ENCODE data around the gene HEXD.
"Not testable (repeated sequence)": the region's sequence is repeated elsewhere in the genome, so short reads cannot be mapped to it uniquely, and the experiment has no call there.

The HEXD gene

GRCh38 chr17:82450357-82451106 is 32.4 kb downstream of the HEXD start, which contains the start of gene CYBC1:
Gene CYBC1, minus strand, starts transcription at chr17:82450752. Its CDS starts 1,498 bp downstream, at chr17:82449254.
- ChIA-PET CTCF (interaction anchor here (1.3 kb wide), 1 partner anchor 105 kb away, joined by 3 read pairs; no protein-coding TSS in a partner anchor), POLR2A (ENCODE audit: low non-redundant PET) (no interaction called here)
- peak within 1 kb of the TSS; percentile 81 for H3K27ac ChIP-seq
- TF ChIP-seq, protein P1, sequence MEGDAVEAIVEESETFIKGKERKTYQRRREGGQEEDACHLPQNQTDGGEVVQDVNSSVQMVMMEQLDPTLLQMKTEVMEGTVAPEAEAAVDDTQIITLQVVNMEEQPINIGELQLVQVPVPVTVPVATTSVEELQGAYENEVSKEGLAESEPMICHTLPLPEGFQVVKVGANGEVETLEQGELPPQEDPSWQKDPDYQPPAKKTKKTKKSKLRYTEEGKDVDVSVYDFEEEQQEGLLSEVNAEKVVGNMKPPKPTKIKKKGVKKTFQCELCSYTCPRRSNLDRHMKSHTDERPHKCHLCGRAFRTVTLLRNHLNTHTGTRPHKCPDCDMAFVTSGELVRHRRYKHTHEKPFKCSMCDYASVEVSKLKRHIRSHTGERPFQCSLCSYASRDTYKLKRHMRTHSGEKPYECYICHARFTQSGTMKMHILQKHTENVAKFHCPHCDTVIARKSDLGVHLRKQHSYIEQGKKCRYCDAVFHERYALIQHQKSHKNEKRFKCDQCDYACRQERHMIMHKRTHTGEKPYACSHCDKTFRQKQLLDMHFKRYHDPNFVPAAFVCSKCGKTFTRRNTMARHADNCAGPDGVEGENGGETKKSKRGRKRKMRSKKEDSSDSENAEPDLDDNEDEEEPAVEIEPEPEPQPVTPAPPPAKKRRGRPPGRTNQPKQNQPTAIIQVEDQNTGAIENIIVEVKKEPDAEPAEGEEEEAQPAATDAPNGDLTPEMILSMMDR (conservative IDR thresholded peaks at IDR 0.05; ENCODE audit: low read depth): no peak
- peak; percentile 88 for DNase-seq (ENCODE audit: low spot score)

- no peak for DNase-seq (ENCODE audit: low spot score)
- POLR2A ChIA-PET (ENCODE audit: low non-redundant PET): interaction anchor here (0.6 kb wide), 1 partner anchor 100 kb away, joined by 9 read pairs; no protein-coding TSS in a partner anchor
- H3K27ac ChIP-seq: no peak overlapping the region
- TF ChIP-seq, protein P1 (conservative IDR thresholded peaks at IDR 0.05; ENCODE audit: low read depth): no peak
- CTCF ChIA-PET: no interaction called here
These were observed 34.0 kb downstream of the HEXD start for GRCh38 chr17:82452162-82452561.

DNA sequence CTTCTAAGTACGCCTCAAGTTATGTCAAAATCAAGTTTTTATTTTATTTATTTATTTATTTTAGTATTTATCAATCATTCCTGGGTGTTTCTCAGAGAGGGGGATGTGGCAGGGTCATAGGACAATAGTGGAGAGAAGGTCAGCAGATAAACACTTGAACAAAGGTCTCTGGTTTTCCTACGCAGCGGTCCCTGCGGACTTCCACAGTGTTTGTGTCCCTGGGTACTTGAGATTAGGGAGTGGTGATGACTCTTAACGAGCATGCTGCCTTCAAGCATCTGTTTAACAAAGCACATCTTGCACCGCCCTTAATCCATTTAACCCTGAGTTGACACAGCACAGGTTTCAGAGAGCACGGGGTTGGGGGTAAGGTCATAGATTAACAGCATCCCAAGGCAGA is 35.0 kb downstream of the HEXD start:
- POLR2A ChIA-PET (ENCODE audit: low non-redundant PET); CTCF ChIA-PET; H3K27ac ChIP-seq; DNase-seq (ENCODE audit: low spot score): not testable (repeated sequence)

- CTCF ChIA-PET; POLR2A ChIA-PET (ENCODE audit: low non-redundant PET); H3K27ac ChIP-seq; DNase-seq (ENCODE audit: low spot score): not testable (repeated sequence)
These were observed 35.6 kb downstream of the HEXD start for GRCh38 chr17:82453706-82454105.

GRCh38 chr17:82457073-82457928 is 39.2 kb downstream of the HEXD start:
- TF ChIP-seq, protein P1 (conservative IDR thresholded peaks at IDR 0.05; ENCODE audit: low read depth): no peak
- DNase-seq (ENCODE audit: low spot score): no peak
- ChIA-PET POLR2A (ENCODE audit: low non-redundant PET) (no interaction called here), CTCF (no interaction called here)
- peak overlapping the region; percentile 98 for H3K27ac ChIP-seq

DNA sequence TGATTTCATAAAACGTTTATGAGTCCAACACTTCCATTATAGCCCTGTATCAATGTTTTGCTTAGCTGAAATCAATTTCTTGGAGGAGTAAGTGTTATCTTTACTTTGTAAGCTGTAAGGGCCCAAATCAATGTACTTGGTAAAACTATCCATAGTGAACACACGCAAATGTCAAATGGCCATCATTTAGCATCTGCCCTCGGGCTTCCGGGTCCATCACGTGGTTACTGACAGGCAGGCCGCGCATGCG is 39.7 kb downstream of the HEXD start:
- TF ChIP-seq, protein P1 (conservative IDR thresholded peaks at IDR 0.05; ENCODE audit: low read depth): no peak
- no peak for DNase-seq (ENCODE audit: low spot score)
- peak overlapping the region; percentile 98 for H3K27ac ChIP-seq
- ChIA-PET POLR2A (ENCODE audit: low non-redundant PET) (no interaction called here), CTCF (interaction anchor here (0.6 kb wide), 1 partner anchor 9 kb away, joined by 3 read pairs; no protein-coding TSS in a partner anchor)

GRCh38 chr17:82458179-82458884 is 40.2 kb downstream of the HEXD start, which contains the start of gene NARF:
Gene NARF, plus strand, starts transcription at chr17:82458741. Its CDS starts 63 bp downstream, at chr17:82458804.
- ChIA-PET POLR2A (ENCODE audit: low non-redundant PET) (interaction anchor here (0.6 kb wide), 1 partner anchor 258 kb away, joined by 3 read pairs; the partner anchor contains the start of gene FN3KRP), CTCF (interaction anchor here (0.6 kb wide), 1 partner anchor 8 kb away, joined by 3 read pairs; no protein-coding TSS in a partner anchor)
- TF ChIP-seq, protein P1 (conservative IDR thresholded peaks at IDR 0.05; ENCODE audit: low read depth): no peak
- peak; percentile 99 for DNase-seq (ENCODE audit: low spot score)
- H3K27ac ChIP-seq: peak within 1 kb of the TSS; percentile 98
